Measurements from ENCODE around the gene ZNRF1. TPM values are rescaled to one million over a fixed set of nuclear protein-coding genes. Genes with fewer than 3 reads are reported as not detected.

The ZNRF1 gene
- total and polyA plus RNA-seq, 2 of the 8 experiments (the other 6 are each of a cell fraction or from before 2014, with no cell fraction given) = 33.5 to 52.9 TPM

- CTCF ChIA-PET (ENCODE audit: partially characterized antibody) = interaction anchor here (9.3 kb wide), 1 partner anchor 124 kb away, joined by 171 read pairs; the partner anchor contains the start of gene LDHD
- TF ChIP-seq TBP (IDR thresholded peaks at IDR 0.05; ENCODE audit: low read depth, low read length) (no peak), FOSL1 (IDR thresholded peaks at IDR 0.05; ENCODE audit: insufficient read depth, low read depth, low read length) (no peak), RBBP5 (IDR thresholded peaks at IDR 0.05; ENCODE audit: borderline replicate concordance, low read depth, low read length) (no peak), CHD2 (IDR thresholded peaks at IDR 0.05; ENCODE audit: low read length) (no peak), KDM5A (IDR thresholded peaks at IDR 0.05; ENCODE audit: low read length) (no peak), CREB1 (IDR thresholded peaks at IDR 0.05) (no peak)
- FAIRE-seq = no peak
Measured at GRCh38 chr16:74991268-74991592, 7.6 kb upstream of the ZNRF1 start.

More at GRCh38 chr16:74991268-74991592, 7.6 kb upstream of the ZNRF1 start:
- Histone ChIP-seq H3K9ac (replicated peaks in 1 of 4; ENCODE audit: extremely low read depth in 1 of 4, low read depth in 3 of 4, low read length in 3 of 4) (no peak overlapping the region), H4K91ac (replicated peaks; ENCODE audit: insufficient read length, low read length) (no peak overlapping the region), H3K79me1 (ENCODE audit: low read depth, low read length) (no peaks in the 10 kb centered on the region), H3K4me3 (ENCODE audit: extremely low read depth in 1 of 4, insufficient read depth in 2 of 4, low read depth in 3 of 4, low read length in 4 of 4) (no peak overlapping the region), H4K8ac (ENCODE audit: extremely low read depth, insufficient read depth, low read length) (no peak overlapping the region), H3K4me1 (replicated peaks in 1 of 4; ENCODE audit: control insufficient read depth in 3 of 4, insufficient read depth in 4 of 4, low read length in 3 of 4) (peaks cover 2 to 9% (median 8%) of the 10 kb centered on the region in 4 experiments; a peak in 6 of 7 replicates), H3K9me3 (ENCODE audit: insufficient read depth in 2 of 2, low read depth in 1 of 2, low read length in 1 of 2) (no peaks in the 10 kb centered on the region), H2BK120ac (replicated peaks; ENCODE audit: low read depth, low read length) (no peak overlapping the region), H4K5ac (ENCODE audit: insufficient read length, low read depth, low read length) (no peak overlapping the region), H3K23me2 (ENCODE audit: low read depth, low read length) (no peaks in the 10 kb centered on the region), H2AK5ac (ENCODE audit: low read depth, low read length) (no peak overlapping the region), H3K36me3 (ENCODE audit: control insufficient read depth in 2 of 4, insufficient read depth in 4 of 4, low read length in 3 of 4) (no peaks in the 10 kb centered on the region), H2AFZ (ENCODE audit: low read length) (no peak overlapping the region), H3K27me3 (replicated peaks in 1 of 4; ENCODE audit: control insufficient read depth in 3 of 4, extremely low read depth in 1 of 4, insufficient read depth in 3 of 4, low read length in 3 of 4) (no peaks in the 10 kb centered on the region), H3K79me2 (ENCODE audit: control insufficient read depth in 1 of 2, insufficient read depth in 2 of 2, low read length in 2 of 2) (no peaks in the 10 kb centered on the region), H2BK15ac (ENCODE audit: low read length) (no peak overlapping the region), H3K23ac (ENCODE audit: insufficient read length) (no peak overlapping the region), H3K14ac (ENCODE audit: insufficient read length) (no peak overlapping the region), H3K27ac (ENCODE audit: low read depth, low read length) (no peak overlapping the region), H3K18ac (ENCODE audit: extremely low read depth, low read length) (no peak overlapping the region), H3K4me2 (ENCODE audit: insufficient read depth in 1 of 2, low read depth in 2 of 2, low read length in 2 of 2) (peak overlapping the region in 1 of 2 experiments; percentile 8; a peak in 1 of 4 replicates), H2BK20ac (ENCODE audit: low read length) (no peak overlapping the region), H4K20me1 (replicated peaks in 1 of 2; ENCODE audit: control insufficient read depth in 1 of 2, insufficient read depth in 2 of 2, low read length in 2 of 2) (no peaks in the 10 kb centered on the region), H2BK5ac (ENCODE audit: low read depth, low read length) (no peak overlapping the region), H2BK12ac (ENCODE audit: low read depth, low read length) (no peak overlapping the region), H3K56ac (replicated peaks; ENCODE audit: insufficient read length, low read depth, low read length) (no peak overlapping the region), H3K4ac (replicated peaks; ENCODE audit: insufficient read length, low read depth, low read length) (no peak overlapping the region)
- POLR2A ChIA-PET (ENCODE audit: partially characterized antibody) = interaction anchor here (1.2 kb wide), 1 partner anchor 106 kb away, joined by 3 read pairs; no protein-coding TSS in a partner anchor
- 85% methylated on average over 5 of the region's 5 CpGs; no CpG with 5 or more reads in 1 of the 2 experiments for WGBS, 2 experiments (ENCODE audit: extremely low coverage in 1 of 2, insufficient coverage in 1 of 2, insufficient read length in 1 of 2, insufficient replicate concordance in 2 of 2, low coverage in 1 of 2, low lambda C conversion rate in 2 of 2, missing lambda C conversion rate in 1 of 2)
- DNase-seq (ENCODE audit: low read depth in 1 of 2, low spot score in 2 of 2) = no peak

All from H1 (cell line).